Effector memory CD4-positive, alpha-beta T cell (primary cell): ENCODE data around the gene IER2.

Experiments
- DNase-seq, 3 donors: peaks; one replicate each; pipeline ENCODE4 v3.0.0-alpha.2; 2020
- H3K27ac ChIP-seq: 2 replicates; pipeline ENCODE4 v1.7.0; 2013; ENCODE audit warnings: mild to moderate bottlenecking, low read length, moderate library complexity; ENCODE audit not compliant: insufficient read depth, poor library complexity, severe bottlenecking
- H3K27me3 ChIP-seq: replicated peaks from 2 replicates; pipeline ENCODE4 v1.7.0; 2013; ENCODE audit warnings: mild to moderate bottlenecking, low read length; ENCODE audit not compliant: insufficient read depth, control insufficient read depth, poor library complexity, severe bottlenecking
- H3K36me3 ChIP-seq: 2 replicates; pipeline ENCODE4 v1.7.0; 2013; ENCODE audit warnings: mild to moderate bottlenecking, low read length, moderate library complexity; ENCODE audit not compliant: control insufficient read depth, insufficient read depth
- H3K4me1 ChIP-seq: 2 replicates; pipeline ENCODE4 v1.7.0; 2013; ENCODE audit warnings: low read length, mild to moderate bottlenecking; ENCODE audit not compliant: control insufficient read depth, insufficient read depth, poor library complexity, severe bottlenecking
- H3K4me3 ChIP-seq: 2 replicates; pipeline ENCODE4 v1.7.0; 2013; ENCODE audit warnings: low read length, low read depth, mild to moderate bottlenecking; ENCODE audit not compliant: insufficient read depth, poor library complexity, severe bottlenecking
- H3K9me3 ChIP-seq: 2 replicates; pipeline ENCODE4 v1.7.0; 2013; ENCODE audit warnings: mild to moderate bottlenecking, low read length, moderate library complexity; ENCODE audit not compliant: control insufficient read depth
- total RNA-seq, 3 donors: gene quantifications; one replicate each; lab custom pipeline; 2026; lab: John Stamatoyannopoulos, UW

The IER2 gene
- total RNA-seq = 646 to 1,692 (median 1,030) reads per million in 3 donors

GRCh38 chr19:13150187-13150930 lies at the start of gene IER2, which contains the start of gene STX10:
Gene IER2 (plus strand): TSS chr19:13150411. CDS start chr19:13153187, 2,776 bp downstream.
Gene STX10 (minus strand): TSS chr19:13150375. CDS start chr19:13150173, 202 bp downstream.
- H3K9me3 ChIP-seq = no peaks in the 10 kb centered on the region
- peak within 1 kb of the TSS; percentile 97 for H3K4me3 ChIP-seq
- DNase-seq = peak; percentile 86 to 91 (median 91)
- H3K36me3 ChIP-seq = peaks cover 15% of the 10 kb centered on the region
- H3K4me1 ChIP-seq = no peaks in the 10 kb centered on the region
- peak within 1 kb of the TSS; percentile 94 for H3K27ac ChIP-seq
- H3K27me3 ChIP-seq = no peaks in the 10 kb centered on the region

- Histone ChIP-seq H3K36me3 (no peaks in the 10 kb centered on the region), H3K9me3 (no peaks in the 10 kb centered on the region), H3K4me1 (peaks cover 80% of the 10 kb centered on the region), H3K4me3 (peak overlapping the region; percentile 63), H3K27me3 (peaks cover 19% of the 10 kb centered on the region), H3K27ac (peak overlapping the region; percentile 40)
- no peak for DNase-seq
Measured at GRCh38 chr19:13100841-13101589, 49.2 kb upstream of the IER2 start.

DNA sequence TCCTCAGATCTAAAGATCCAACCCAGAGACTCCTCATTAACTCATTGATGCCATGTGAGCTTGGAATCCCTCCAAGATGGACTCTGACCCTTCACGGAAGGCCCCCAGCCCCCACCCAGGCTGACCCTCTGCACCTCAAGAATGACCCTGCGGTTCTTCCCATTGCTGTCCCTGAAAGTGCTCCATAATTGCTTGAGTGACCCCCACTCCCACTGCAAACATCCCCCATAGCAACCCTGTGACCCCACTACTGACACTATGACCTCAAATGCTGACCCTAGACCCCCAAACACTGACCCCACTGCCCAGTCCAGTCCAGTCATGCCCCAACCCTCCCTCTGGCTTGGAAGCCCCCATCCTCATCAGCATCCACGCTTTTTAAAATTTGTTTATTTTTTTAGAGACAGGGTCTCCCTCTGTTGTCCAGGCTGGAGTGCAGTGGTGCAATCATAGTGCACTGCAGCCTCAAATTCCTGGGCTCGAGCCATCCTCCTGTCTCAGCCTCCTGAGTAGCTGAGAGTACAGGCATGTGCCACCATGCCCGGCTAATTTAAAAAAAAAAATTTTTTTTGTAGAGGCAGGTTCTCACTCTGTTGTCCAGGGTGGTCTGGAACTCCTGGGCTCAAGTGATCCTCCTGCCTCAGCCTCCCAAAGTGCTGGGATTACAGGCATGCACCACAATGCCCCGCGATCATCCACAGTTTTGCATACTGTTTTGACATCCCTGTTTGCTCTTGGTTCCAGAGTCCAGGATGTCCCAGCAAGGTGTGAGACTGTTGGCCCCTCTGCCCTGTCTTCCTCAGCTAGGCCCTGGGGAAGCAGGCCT lies 48.4 kb upstream of the IER2 start:
- Histone ChIP-seq H3K27ac (peak overlapping the region; percentile 65), H3K9me3 (no peaks in the 10 kb centered on the region), H3K4me1 (peaks cover 72% of the 10 kb centered on the region), H3K27me3 (peaks cover 11% of the 10 kb centered on the region), H3K36me3 (no peaks in the 10 kb centered on the region), H3K4me3 (peak overlapping the region; percentile 63)
- no peak for DNase-seq

GRCh38 chr19:13102416-13102665 lies 47.9 kb upstream of the IER2 start:
- Histone ChIP-seq H3K4me1 (peaks cover 68% of the 10 kb centered on the region), H3K4me3 (peak overlapping the region; percentile 63)

GRCh38 chr19:13102666-13103580 lies 47.3 kb upstream of the IER2 start, which contains the start of gene LYL1:
Gene LYL1 (minus strand): TSS chr19:13102858. CDS start chr19:13101171, 1,687 bp downstream.
- Histone ChIP-seq H3K27ac (peak within 1 kb of the TSS; percentile 65), H3K4me1 (peaks cover 62% of the 10 kb centered on the region), H3K4me3 (peak within 1 kb of the TSS; percentile 63), H3K36me3 (no peaks in the 10 kb centered on the region), H3K27me3 (peaks cover under 1% of the 10 kb centered on the region), H3K9me3 (no peaks in the 10 kb centered on the region)
- no peak for DNase-seq

More at GRCh38 chr19:13102416-13102665, 47.9 kb upstream of the IER2 start:
- H3K36me3 ChIP-seq = no peaks in the 10 kb centered on the region
- H3K9me3 ChIP-seq = no peaks in the 10 kb centered on the region
- peaks cover 5% of the 10 kb centered on the region for H3K27me3 ChIP-seq
- peak overlapping the region; percentile 65 for H3K27ac ChIP-seq
- no peak for DNase-seq

GRCh38 chr19:13103581-13104359 lies 46.4 kb upstream of the IER2 start:
- Histone ChIP-seq H3K27me3 (no peaks in the 10 kb centered on the region), H3K4me3 (peak overlapping the region; percentile 68), H3K27ac (peak overlapping the region; percentile 66), H3K36me3 (no peaks in the 10 kb centered on the region), H3K9me3 (no peaks in the 10 kb centered on the region), H3K4me1 (peaks cover 55% of the 10 kb centered on the region)
- DNase-seq = no peak

- H3K4me3 ChIP-seq = peak overlapping the region; percentile 68
- H3K36me3 ChIP-seq = peaks cover 4% of the 10 kb centered on the region
- peaks cover 51% of the 10 kb centered on the region for H3K4me1 ChIP-seq
- no peaks in the 10 kb centered on the region for H3K9me3 ChIP-seq
- no peaks in the 10 kb centered on the region for H3K27me3 ChIP-seq
- peak in 2 of 3 donors; percentile 44 to 57 for DNase-seq
- peak overlapping the region; percentile 66 for H3K27ac ChIP-seq
Measured at GRCh38 chr19:13104360-13104847, 45.8 kb upstream of the IER2 start.

DNA sequence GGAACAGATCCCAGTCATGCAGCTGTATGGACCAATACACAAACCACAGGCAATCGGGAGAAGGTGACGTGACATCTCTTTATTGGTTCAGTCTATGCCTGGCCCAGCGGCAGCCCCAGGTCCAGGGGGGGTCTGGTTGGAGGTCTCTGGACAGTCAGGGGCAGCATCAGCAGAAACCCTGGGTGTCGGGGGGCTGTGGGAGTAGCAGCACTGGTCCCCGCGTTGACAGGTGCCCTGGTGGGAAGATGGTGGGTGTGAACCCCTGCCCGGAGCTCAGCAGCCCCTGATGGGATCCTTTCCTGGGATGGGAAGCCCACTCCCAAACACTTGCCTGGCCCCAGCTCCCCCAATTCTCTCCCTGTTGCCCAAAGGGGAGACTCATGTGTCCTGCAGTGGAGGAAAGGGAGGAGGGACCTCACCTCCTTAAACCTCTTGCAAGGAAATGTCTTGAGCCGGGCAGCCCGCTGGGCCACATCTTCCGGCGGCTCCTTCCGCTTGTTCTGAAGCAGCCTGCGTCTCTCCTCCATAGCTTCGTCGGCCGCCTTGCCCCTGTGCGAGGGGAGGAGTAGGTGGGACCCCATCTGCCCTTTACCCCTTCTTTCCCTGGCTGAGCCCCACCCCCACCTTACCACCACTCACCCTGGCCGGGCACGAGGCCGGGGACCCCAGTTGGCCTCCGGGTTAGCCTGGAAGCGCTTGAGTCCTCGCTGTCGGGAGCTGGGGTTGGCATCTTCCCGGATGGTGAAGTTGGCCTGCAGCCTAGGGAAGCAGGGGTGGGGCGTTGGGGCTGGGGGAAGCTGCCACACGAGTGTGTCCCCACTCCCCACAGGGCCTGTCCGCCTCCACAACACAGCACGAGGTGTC lies 45.1 kb upstream of the IER2 start:
- Histone ChIP-seq H3K9me3 (no peaks in the 10 kb centered on the region), H3K27me3 (no peaks in the 10 kb centered on the region), H3K4me3 (peak overlapping the region; percentile 68), H3K4me1 (peaks cover 46% of the 10 kb centered on the region), H3K27ac (peak overlapping the region; percentile 66), H3K36me3 (peaks cover 9% of the 10 kb centered on the region)
- no peak for DNase-seq
